GM19395 (cell line): Measurements from ENCODE around the gene ADAMTSL1.

Experiments
- ATAC-seq: cut with Tn5 transposase; IDR thresholded peaks from one replicate; pipeline ENCODE4 v1.9.1; 2021; ENCODE audit warnings: mild to moderate bottlenecking, moderate library complexity; ENCODE audit not compliant: unreplicated experiment

ADAMTSL1 gene

GRCh38 chr9:18723366-18723765, 249.4 kb downstream of the ADAMTSL1 start:
- no peak for ATAC-seq

GRCh38 chr9:18726546-18726945, 252.6 kb downstream of the ADAMTSL1 start:
- ATAC-seq: no peak

- no peak for ATAC-seq
These were observed 254.0 kb downstream of the ADAMTSL1 start for GRCh38 chr9:18727904-18728303.

- ATAC-seq: no peak
These were observed 254.7 kb downstream of the ADAMTSL1 start for GRCh38 chr9:18728642-18729041.

GRCh38 chr9:18730241-18730640, 256.3 kb downstream of the ADAMTSL1 start:
- ATAC-seq: no peak

- ATAC-seq: no peak
These were observed 265.2 kb downstream of the ADAMTSL1 start for GRCh38 chr9:18739127-18739526.

- no peak for ATAC-seq
These were observed 265.8 kb downstream of the ADAMTSL1 start for GRCh38 chr9:18739641-18740318.

- ATAC-seq: no peak
These were observed 267.4 kb downstream of the ADAMTSL1 start for GRCh38 chr9:18741359-18741758.

- ATAC-seq: no peak
These were observed 268.0 kb downstream of the ADAMTSL1 start for GRCh38 chr9:18741945-18742344.

- no peak for ATAC-seq
These were observed 269.5 kb downstream of the ADAMTSL1 start for GRCh38 chr9:18743421-18743820.

- no peak for ATAC-seq
These were observed 270.0 kb downstream of the ADAMTSL1 start for GRCh38 chr9:18743971-18744370.

- ATAC-seq: no peak
These were observed 271.8 kb downstream of the ADAMTSL1 start for GRCh38 chr9:18745710-18746109.

- ATAC-seq: no peak
These were observed 272.7 kb downstream of the ADAMTSL1 start for GRCh38 chr9:18746631-18747030.

- ATAC-seq: no peak
These were observed 273.6 kb downstream of the ADAMTSL1 start for GRCh38 chr9:18747595-18747994.

GRCh38 chr9:18748251-18748701, 274.3 kb downstream of the ADAMTSL1 start:
- ATAC-seq: no peak

- no peak for ATAC-seq
These were observed 275.8 kb downstream of the ADAMTSL1 start for GRCh38 chr9:18749711-18750110.

GRCh38 chr9:18753904-18754303, 280.0 kb downstream of the ADAMTSL1 start:
- ATAC-seq: no peak

- no peak for ATAC-seq
These were observed 280.6 kb downstream of the ADAMTSL1 start for GRCh38 chr9:18754537-18754936.

- ATAC-seq: no peak
These were observed 281.3 kb downstream of the ADAMTSL1 start for GRCh38 chr9:18755263-18755662.

GRCh38 chr9:18756712-18757125, 282.8 kb downstream of the ADAMTSL1 start:
- no peak for ATAC-seq

- no peak for ATAC-seq
These were observed 285.9 kb downstream of the ADAMTSL1 start for GRCh38 chr9:18759827-18760226.

GRCh38 chr9:18761742-18762300, 287.9 kb downstream of the ADAMTSL1 start:
- no peak for ATAC-seq
